Activated naive CD8-positive, alpha-beta T cell treated with anti-CD3 and anti-CD28 coated beads, Interleukin-2, amount 50 U/mL, for 24 hours (primary cell): ENCODE measurements around the gene DCAF11.

Experiments
- ATAC-seq: fragments of 150-1000 bp; cut with Tn5 transposase; one replicate; pipeline ENCODE4 v1.10.0; 2021
- DNase-seq: peaks from one replicate; pipeline ENCODE4 v3.0.0; 2021
- H3K27ac Mint-ChIP-seq: one replicate; pipeline ENCODE4 v1.8.0; 2021; ENCODE audit warnings: mild to moderate bottlenecking, mixed read lengths
- H3K27me3 Mint-ChIP-seq: one replicate; pipeline ENCODE4 v1.8.0; 2021; ENCODE audit warnings: mixed read lengths
- H3K36me3 Mint-ChIP-seq: one replicate; pipeline ENCODE4 v1.8.0; 2021; ENCODE audit warnings: low read depth, mixed read lengths
- H3K4me1 Mint-ChIP-seq: one replicate; pipeline ENCODE4 v1.8.0; 2021; ENCODE audit warnings: mixed read lengths
- H3K4me3 Mint-ChIP-seq: one replicate; pipeline ENCODE4 v1.8.0; 2021; ENCODE audit warnings: mild to moderate bottlenecking, moderate library complexity, mixed read lengths
- H3K9me3 Mint-ChIP-seq: one replicate; pipeline ENCODE4 v1.8.0; 2021; ENCODE audit warnings: mixed read lengths

The DCAF11 gene

GRCh38 chr14:24132061-24132685, 17.6 kb downstream of the DCAF11 start:
- no peaks in the 10 kb centered on the region for H3K9me3 Mint-ChIP-seq
- ATAC-seq = no peak
- H3K4me3 Mint-ChIP-seq = peak overlapping the region; percentile 21
- peaks cover 6% of the 10 kb centered on the region for H3K36me3 Mint-ChIP-seq
- peak overlapping the region; percentile 80 for H3K27ac Mint-ChIP-seq
- DNase-seq = peak; percentile 32
- no peaks in the 10 kb centered on the region for H3K27me3 Mint-ChIP-seq
- peaks cover 34% of the 10 kb centered on the region for H3K4me1 Mint-ChIP-seq

DNA sequence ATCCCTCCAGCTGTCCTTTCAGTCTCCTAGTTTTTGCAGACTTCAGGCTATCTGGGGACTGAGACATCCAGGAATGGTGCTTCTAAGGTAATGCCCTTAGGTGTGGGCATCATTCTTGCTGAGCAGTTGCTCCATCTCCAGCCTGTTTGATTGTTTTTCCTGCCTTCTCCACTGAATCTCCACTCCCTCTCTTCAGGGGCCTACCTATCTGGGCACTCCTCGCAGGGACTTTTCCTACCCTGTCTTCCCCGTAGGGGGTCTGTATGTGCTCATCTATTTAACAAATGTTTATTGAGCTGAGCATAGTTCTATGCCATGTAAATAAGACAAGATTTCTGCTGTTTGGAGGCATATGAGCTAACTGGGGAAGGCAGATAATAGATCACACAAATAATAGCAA, 18.4 kb downstream of the DCAF11 start:
- peaks cover 12% of the 10 kb centered on the region for H3K36me3 Mint-ChIP-seq
- H3K9me3 Mint-ChIP-seq = no peaks in the 10 kb centered on the region
- peaks cover 37% of the 10 kb centered on the region for H3K4me1 Mint-ChIP-seq
- no peaks in the 10 kb centered on the region for H3K27me3 Mint-ChIP-seq
- peak overlapping the region; percentile 80 for H3K27ac Mint-ChIP-seq
- DNase-seq = no peak
- no peak for ATAC-seq
- H3K4me3 Mint-ChIP-seq = no peak overlapping the region

- peaks cover 19% of the 10 kb centered on the region for H3K36me3 Mint-ChIP-seq
- H3K4me1 Mint-ChIP-seq = peaks cover 44% of the 10 kb centered on the region
- no peak overlapping the region for H3K27ac Mint-ChIP-seq
- ATAC-seq (no peak), DNase-seq (no peak)
- H3K4me3 Mint-ChIP-seq = no peak overlapping the region
- H3K9me3 Mint-ChIP-seq = no peaks in the 10 kb centered on the region
- no peaks in the 10 kb centered on the region for H3K27me3 Mint-ChIP-seq
These were observed 19.2 kb downstream of the DCAF11 start for GRCh38 chr14:24133735-24134134.

- Mint-ChIP-seq H3K36me3 (peaks cover 34% of the 10 kb centered on the region), H3K4me1 (peaks cover 58% of the 10 kb centered on the region), H3K27me3 (no peaks in the 10 kb centered on the region), H3K4me3 (peak overlapping the region; percentile 98), H3K9me3 (no peaks in the 10 kb centered on the region), H3K27ac (peak overlapping the region; percentile 89)
- DNase-seq (no peak), ATAC-seq (no peak)
These were observed 20.9 kb downstream of the DCAF11 start for GRCh38 chr14:24135584-24135833.

- Mint-ChIP-seq H3K27me3 (no peaks in the 10 kb centered on the region), H3K4me1 (peaks cover 62% of the 10 kb centered on the region), H3K36me3 (peaks cover 39% of the 10 kb centered on the region), H3K27ac (peak within 1 kb of the TSS; percentile 90), H3K9me3 (no peaks in the 10 kb centered on the region), H3K4me3 (peak within 1 kb of the TSS; percentile 98)
- DNase-seq (peak; percentile 96), ATAC-seq (peak; percentile 87)
These were observed 21.5 kb downstream of the DCAF11 start, which contains the start of gene PSME1 for GRCh38 chr14:24135834-24136683. Gene PSME1, plus strand, starts transcription at chr14:24136194. Its CDS starts 69 bp downstream, at chr14:24136263.

DNA sequence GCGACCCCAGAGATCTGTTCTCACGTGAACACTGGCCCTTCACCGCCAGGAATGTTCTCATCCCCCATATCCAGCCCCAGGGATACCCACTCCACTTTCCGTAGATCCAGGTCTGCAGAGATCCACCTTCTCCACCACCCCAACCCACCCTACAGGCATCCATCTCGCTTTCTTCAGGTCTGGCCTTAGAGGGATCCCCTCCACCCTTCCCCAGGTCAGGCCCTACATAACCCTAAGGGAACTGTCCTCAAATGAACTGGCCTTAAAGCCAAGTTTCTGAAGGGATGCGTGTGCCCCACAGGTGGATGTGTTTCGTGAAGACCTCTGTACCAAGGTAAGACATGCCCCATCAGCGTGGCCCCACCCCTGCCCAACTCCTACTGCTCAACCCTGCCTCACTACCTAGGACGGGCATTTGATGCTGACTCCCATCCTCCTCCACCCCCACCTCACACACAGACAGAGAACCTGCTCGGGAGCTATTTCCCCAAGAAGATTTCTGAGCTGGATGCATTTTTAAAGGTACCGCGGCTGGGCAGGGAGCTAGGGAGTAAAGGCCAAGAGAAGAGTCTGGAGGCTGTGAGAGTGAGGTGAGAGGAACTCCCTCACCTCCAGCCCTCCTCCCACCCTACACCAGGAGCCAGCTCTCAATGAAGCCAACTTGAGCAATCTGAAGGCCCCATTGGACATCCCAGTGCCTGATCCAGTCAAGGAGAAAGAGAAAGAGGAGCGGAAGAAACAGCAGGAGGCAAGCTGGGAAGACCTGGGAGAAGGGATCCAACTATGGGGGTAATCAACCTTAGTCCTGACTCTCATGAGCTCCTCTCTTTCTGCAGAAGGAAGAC, 22.3 kb downstream of the DCAF11 start:
- DNase-seq (no peak), ATAC-seq (no peak)
- H3K27me3 Mint-ChIP-seq = peaks cover 2% of the 10 kb centered on the region
- H3K4me1 Mint-ChIP-seq = peaks cover 64% of the 10 kb centered on the region
- H3K9me3 Mint-ChIP-seq = no peaks in the 10 kb centered on the region
- H3K27ac Mint-ChIP-seq = peak overlapping the region; percentile 90
- H3K4me3 Mint-ChIP-seq = peak overlapping the region; percentile 98
- H3K36me3 Mint-ChIP-seq = peaks cover 42% of the 10 kb centered on the region

GRCh38 chr14:24137529-24138395, 23.2 kb downstream of the DCAF11 start:
- Mint-ChIP-seq H3K9me3 (no peaks in the 10 kb centered on the region), H3K27ac (peak overlapping the region; percentile 90), H3K4me1 (peaks cover 62% of the 10 kb centered on the region), H3K27me3 (peaks cover 2% of the 10 kb centered on the region), H3K36me3 (peaks cover 46% of the 10 kb centered on the region), H3K4me3 (peak overlapping the region; percentile 98)
- ATAC-seq = no peak
- DNase-seq = no peak

GRCh38 chr14:24138396-24139271, 24.1 kb downstream of the DCAF11 start:
- ATAC-seq = no peak
- Mint-ChIP-seq H3K4me1 (peaks cover 66% of the 10 kb centered on the region), H3K27me3 (peaks cover 2% of the 10 kb centered on the region), H3K36me3 (peaks cover 51% of the 10 kb centered on the region), H3K9me3 (no peaks in the 10 kb centered on the region), H3K4me3 (peak overlapping the region; percentile 98), H3K27ac (peak overlapping the region; percentile 77)
- DNase-seq = no peak

- H3K27me3 Mint-ChIP-seq = peaks cover 2% of the 10 kb centered on the region
- no peaks in the 10 kb centered on the region for H3K9me3 Mint-ChIP-seq
- ATAC-seq = no peak
- H3K4me1 Mint-ChIP-seq = peaks cover 73% of the 10 kb centered on the region
- no peak for DNase-seq
- H3K4me3 Mint-ChIP-seq = peak overlapping the region; percentile 98
- H3K27ac Mint-ChIP-seq = peak overlapping the region; percentile 38
- peaks cover 59% of the 10 kb centered on the region for H3K36me3 Mint-ChIP-seq
These were observed 24.8 kb downstream of the DCAF11 start for GRCh38 chr14:24139272-24139934.

GRCh38 chr14:24141097-24141880, 26.7 kb downstream of the DCAF11 start, which contains the start of gene EMC9:
Gene EMC9, minus strand, starts transcription at chr14:24141591. Its CDS starts 287 bp downstream, at chr14:24141304.
- Mint-ChIP-seq H3K27ac (peak within 1 kb of the TSS; percentile 93), H3K4me1 (peaks cover 83% of the 10 kb centered on the region), H3K9me3 (no peaks in the 10 kb centered on the region), H3K27me3 (peaks cover 2% of the 10 kb centered on the region), H3K36me3 (peaks cover 76% of the 10 kb centered on the region), H3K4me3 (peak within 1 kb of the TSS; percentile 98)
- ATAC-seq = peak; percentile 86
- peak; percentile 99 for DNase-seq

DNA sequence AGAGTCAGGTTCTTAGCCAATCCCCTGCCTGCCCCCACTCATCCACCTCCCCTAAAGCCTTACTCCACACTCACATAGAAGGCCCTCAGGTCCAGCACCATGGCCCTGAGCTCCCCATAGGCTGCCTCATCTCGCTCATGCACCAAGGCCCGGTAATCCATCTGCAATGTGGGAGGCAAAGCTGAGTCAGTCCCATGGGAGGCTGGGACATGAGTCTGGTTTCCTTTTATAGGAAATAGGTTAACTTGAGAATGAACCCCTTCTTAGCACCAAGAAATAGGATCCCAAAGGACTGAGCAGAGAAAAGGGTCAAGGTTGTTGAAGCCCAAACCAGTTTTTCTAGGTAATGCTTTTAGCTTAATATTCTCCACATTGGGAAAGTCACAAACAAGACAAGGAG, 28.9 kb downstream of the DCAF11 start:
- Mint-ChIP-seq H3K4me1 (peaks cover 69% of the 10 kb centered on the region), H3K27me3 (peaks cover 2% of the 10 kb centered on the region), H3K4me3 (peak overlapping the region; percentile 10), H3K27ac (peak overlapping the region; percentile 99), H3K36me3 (peaks cover 62% of the 10 kb centered on the region), H3K9me3 (no peaks in the 10 kb centered on the region)
- ATAC-seq = no peak
- DNase-seq = no peak

DNA sequence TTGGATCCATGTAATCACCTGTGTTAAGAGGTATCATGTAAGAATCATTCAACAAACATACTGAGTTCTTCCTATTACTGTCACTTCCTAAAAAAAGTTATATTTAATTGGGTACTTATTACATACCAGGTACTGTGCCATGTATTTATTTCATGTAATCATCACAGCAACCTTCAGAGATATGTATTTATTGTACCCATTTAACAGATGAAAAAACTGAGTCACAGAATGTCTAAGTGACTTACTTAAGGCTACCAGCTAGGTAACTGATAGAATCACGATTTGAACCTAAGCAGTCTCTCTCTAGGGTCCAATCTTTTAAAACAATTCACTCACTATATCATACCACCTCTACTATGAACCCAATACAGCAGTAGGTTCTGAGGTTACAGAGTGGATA, 29.9 kb downstream of the DCAF11 start:
- ATAC-seq = no peak
- H3K27me3 Mint-ChIP-seq = peaks cover 2% of the 10 kb centered on the region
- no peak for DNase-seq
- peaks cover 60% of the 10 kb centered on the region for H3K36me3 Mint-ChIP-seq
- H3K9me3 Mint-ChIP-seq = no peaks in the 10 kb centered on the region
- peaks cover 69% of the 10 kb centered on the region for H3K4me1 Mint-ChIP-seq
- H3K27ac Mint-ChIP-seq = peak overlapping the region; percentile 99
- H3K4me3 Mint-ChIP-seq = peak overlapping the region; percentile 95
